ENCODE data around the gene AGMO.

GRCh38 chr7:15582773-15583172 lies 21.0 kb upstream of the AGMO start:
- TF ChIP-seq CTCF (conservative IDR thresholded peaks at IDR 0.05; ENCODE audit: low read length) (no peak), EZH2phosphoT487 (IDR thresholded peaks at IDR 0.05; ENCODE audit: borderline replicate concordance) (no peak)

All from Loucy (cell line).